WTC11 (cell line): ENCODE results near the gene GALNT15.

Experiments used
- CREB1 ChIP-seq: sonication (generic); formaldehyde crosslinking; IDR thresholded peaks from 2 replicates; pipeline ENCODE4 v1.8.0; 2023; ENCODE audit warnings: mild to moderate bottlenecking, missing genetic modification reagents
- E2F1 ChIP-seq: sonication (generic); formaldehyde crosslinking; IDR thresholded peaks from 2 replicates; pipeline ENCODE4 v1.8.0; 2022; ENCODE audit warnings: mild to moderate bottlenecking, missing genetic modification reagents
- FOXK1 ChIP-seq: sonication (generic); formaldehyde crosslinking; IDR thresholded peaks from 2 replicates; pipeline ENCODE4 v1.8.0; 2022; ENCODE audit warnings: mild to moderate bottlenecking, moderate library complexity, missing genetic modification reagents
- NFYB ChIP-seq: sonication (generic); formaldehyde crosslinking; conservative IDR thresholded peaks from 2 replicates; pipeline ENCODE4 v1.8.0; 2022; ENCODE audit warnings: low read depth, missing genetic modification reagents
- TCF7 ChIP-seq: sonication (generic); formaldehyde crosslinking; IDR thresholded peaks from 2 replicates; pipeline ENCODE4 v1.8.0; 2022; ENCODE audit warnings: mild to moderate bottlenecking, low read depth, missing genetic modification reagents, moderate library complexity
- ZNF232 ChIP-seq: sonication (generic); formaldehyde crosslinking; IDR thresholded peaks from 2 replicates; pipeline ENCODE4 v1.8.0; 2022; ENCODE audit warnings: mild to moderate bottlenecking, missing genetic modification reagents
- ZNF263 ChIP-seq: sonication (generic); formaldehyde crosslinking; IDR thresholded peaks from 2 replicates; pipeline ENCODE4 v1.8.1; 2022; ENCODE audit warnings: low read depth, mild to moderate bottlenecking, moderate library complexity, missing genetic modification reagents
- ZNF317 ChIP-seq: sonication (generic); formaldehyde crosslinking; IDR thresholded peaks from 2 replicates; pipeline ENCODE4 v1.8.1; 2023; ENCODE audit warnings: low read depth, mild to moderate bottlenecking, moderate library complexity, missing genetic modification reagents, borderline replicate concordance
- TF ChIP-seq, protein P1 (sequence below): sonication (generic); formaldehyde crosslinking; IDR thresholded peaks from 2 replicates; pipeline ENCODE4 v1.8.1; 2022; ENCODE audit warnings: mild to moderate bottlenecking, missing genetic modification reagents, moderate library complexity, borderline replicate concordance
- TF ChIP-seq, protein P2 (sequence below): fragments of 200-600 bp; IDR thresholded peaks from 2 replicates; pipeline ENCODE4 v1.8.0; 2022; ENCODE audit warnings: antibody characterized with exemption
- TF ChIP-seq, protein P3 (sequence below): sonication (generic); formaldehyde crosslinking; IDR thresholded peaks from 2 replicates; pipeline ENCODE4 v1.8.1; 2022; ENCODE audit warnings: low read depth, missing genetic modification reagents, borderline replicate concordance

DNA sequence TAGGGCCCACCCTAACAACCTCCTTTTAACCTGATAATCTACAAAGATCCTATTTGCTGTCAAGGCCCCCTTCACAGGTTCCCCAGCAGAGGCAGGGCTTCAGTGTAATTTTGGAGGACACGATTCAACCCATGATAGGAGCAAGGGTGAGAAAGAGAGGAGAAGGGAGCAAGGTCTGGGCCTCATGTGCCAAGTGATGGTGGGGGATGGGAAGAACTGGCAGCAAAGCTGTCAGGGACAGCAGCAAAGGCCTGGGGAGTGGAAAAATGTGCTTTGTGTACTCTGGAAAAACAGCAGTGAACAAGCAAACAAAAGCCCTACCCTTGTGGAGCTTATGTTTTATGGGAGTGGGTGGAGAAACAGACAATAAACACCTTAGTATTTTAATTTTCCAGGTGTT, 2.7 kb upstream of the GALNT15 start:
- TF ChIP-seq FOXK1 (CRISPR knock-in tag) = no peak
- TF ChIP-seq NFYB = no peak
- TF ChIP-seq, protein P1, sequence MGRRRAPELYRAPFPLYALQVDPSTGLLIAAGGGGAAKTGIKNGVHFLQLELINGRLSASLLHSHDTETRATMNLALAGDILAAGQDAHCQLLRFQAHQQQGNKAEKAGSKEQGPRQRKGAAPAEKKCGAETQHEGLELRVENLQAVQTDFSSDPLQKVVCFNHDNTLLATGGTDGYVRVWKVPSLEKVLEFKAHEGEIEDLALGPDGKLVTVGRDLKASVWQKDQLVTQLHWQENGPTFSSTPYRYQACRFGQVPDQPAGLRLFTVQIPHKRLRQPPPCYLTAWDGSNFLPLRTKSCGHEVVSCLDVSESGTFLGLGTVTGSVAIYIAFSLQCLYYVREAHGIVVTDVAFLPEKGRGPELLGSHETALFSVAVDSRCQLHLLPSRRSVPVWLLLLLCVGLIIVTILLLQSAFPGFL (CRISPR knock-in tag) = no peak
- TF ChIP-seq, protein P2, sequence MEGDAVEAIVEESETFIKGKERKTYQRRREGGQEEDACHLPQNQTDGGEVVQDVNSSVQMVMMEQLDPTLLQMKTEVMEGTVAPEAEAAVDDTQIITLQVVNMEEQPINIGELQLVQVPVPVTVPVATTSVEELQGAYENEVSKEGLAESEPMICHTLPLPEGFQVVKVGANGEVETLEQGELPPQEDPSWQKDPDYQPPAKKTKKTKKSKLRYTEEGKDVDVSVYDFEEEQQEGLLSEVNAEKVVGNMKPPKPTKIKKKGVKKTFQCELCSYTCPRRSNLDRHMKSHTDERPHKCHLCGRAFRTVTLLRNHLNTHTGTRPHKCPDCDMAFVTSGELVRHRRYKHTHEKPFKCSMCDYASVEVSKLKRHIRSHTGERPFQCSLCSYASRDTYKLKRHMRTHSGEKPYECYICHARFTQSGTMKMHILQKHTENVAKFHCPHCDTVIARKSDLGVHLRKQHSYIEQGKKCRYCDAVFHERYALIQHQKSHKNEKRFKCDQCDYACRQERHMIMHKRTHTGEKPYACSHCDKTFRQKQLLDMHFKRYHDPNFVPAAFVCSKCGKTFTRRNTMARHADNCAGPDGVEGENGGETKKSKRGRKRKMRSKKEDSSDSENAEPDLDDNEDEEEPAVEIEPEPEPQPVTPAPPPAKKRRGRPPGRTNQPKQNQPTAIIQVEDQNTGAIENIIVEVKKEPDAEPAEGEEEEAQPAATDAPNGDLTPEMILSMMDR = no peak
- no peak for TF ChIP-seq ZNF263 (CRISPR knock-in tag)
- TF ChIP-seq TCF7 (CRISPR knock-in tag) = no peak
- TF ChIP-seq CREB1 = no peak
- no peak for TF ChIP-seq E2F1 (CRISPR knock-in tag)
- TF ChIP-seq ZNF232 = no peak
- TF ChIP-seq, protein P3, sequence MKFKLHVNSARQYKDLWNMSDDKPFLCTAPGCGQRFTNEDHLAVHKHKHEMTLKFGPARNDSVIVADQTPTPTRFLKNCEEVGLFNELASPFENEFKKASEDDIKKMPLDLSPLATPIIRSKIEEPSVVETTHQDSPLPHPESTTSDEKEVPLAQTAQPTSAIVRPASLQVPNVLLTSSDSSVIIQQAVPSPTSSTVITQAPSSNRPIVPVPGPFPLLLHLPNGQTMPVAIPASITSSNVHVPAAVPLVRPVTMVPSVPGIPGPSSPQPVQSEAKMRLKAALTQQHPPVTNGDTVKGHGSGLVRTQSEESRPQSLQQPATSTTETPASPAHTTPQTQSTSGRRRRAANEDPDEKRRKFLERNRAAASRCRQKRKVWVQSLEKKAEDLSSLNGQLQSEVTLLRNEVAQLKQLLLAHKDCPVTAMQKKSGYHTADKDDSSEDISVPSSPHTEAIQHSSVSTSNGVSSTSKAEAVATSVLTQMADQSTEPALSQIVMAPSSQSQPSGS = no peak
- TF ChIP-seq ZNF317 (CRISPR knock-in tag) = no peak
